GM10266 (cell line): ENCODE measurements around the gene RSRC1.

ENCODE experiments used
- DNase-seq: peaks from one replicate; pipeline ENCODE4 v3.0.0; 2012; ENCODE audit errors: extremely low spot score
- CTCF ChIP-seq: IDR thresholded peaks from 2 replicates; pipeline ENCODE4 v1.5.1; 2012; ENCODE audit warnings: mild to moderate bottlenecking, low read depth; ENCODE audit not compliant: control insufficient read depth, insufficient read depth; ENCODE audit errors: missing control alignments

Gene RSRC1

DNA sequence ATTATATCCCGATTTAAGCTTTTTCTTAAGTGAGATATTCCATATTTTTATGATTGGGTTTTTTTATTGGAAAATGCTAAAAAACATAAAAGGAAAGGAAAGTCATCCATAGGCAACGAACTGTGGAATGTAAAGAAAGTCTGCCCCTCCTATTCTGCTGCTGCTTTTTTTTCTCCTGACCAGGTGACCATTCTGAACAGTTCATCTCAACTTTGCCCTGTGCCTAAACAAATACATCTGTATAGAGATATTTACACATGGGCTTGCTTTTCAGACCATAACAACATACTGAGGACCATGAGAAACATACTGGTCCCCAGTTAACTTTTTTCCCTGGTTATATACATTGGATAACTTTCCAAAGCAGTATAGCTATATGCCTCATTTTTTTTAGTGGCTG is 442.2 kb downstream of the RSRC1 start:
- no peak for DNase-seq
- no peak for TF ChIP-seq CTCF

DNA sequence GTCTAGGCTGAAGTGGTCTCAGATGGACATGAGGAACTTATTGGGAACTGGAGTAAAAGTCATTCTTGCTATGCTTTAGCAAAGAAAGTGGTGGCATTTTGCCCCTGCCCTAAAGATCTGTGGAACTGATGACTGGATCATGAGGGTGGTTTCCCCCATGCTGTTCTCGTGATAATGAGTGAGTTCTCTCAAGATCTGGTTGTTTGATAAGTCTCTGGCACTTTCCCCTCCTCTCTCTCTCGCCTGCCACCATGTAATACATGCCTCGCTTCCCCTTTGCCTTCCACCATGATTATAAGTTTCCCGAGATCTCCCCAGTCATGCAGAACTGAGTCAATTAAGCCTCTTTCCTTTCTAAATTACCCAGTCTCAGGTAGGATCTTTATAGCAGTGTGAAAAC is 449.6 kb downstream of the RSRC1 start:
- DNase-seq, result no peak
- no peak for TF ChIP-seq CTCF

- DNase-seq, result no peak
These were observed 451.1 kb downstream of the RSRC1 start for GRCh38 chr3:158560979-158561378.

GRCh38 chr3:158562674-158563073 is 452.8 kb downstream of the RSRC1 start:
- TF ChIP-seq CTCF, result no peak

More at GRCh38 chr3:158560979-158561378, 451.1 kb downstream of the RSRC1 start:
- no peak for TF ChIP-seq CTCF

DNA sequence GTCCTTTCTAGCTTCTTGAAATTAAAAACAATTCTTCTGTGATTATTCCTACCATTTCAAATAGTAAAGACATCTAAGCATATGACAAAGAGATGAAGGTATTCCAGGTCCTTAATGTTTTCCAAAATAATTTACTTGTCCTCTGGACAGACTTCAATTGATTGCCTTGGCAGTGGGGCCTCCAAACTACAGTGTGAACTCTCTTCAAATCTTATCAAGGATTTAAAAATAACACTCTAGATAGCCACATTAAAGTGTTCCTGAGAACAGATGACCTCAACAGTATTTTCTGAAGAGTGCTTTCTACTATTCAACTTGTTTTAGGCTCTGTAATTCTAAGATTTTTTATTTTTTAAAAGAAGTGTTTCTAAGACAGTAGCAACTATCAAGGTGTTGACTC is 453.2 kb downstream of the RSRC1 start:
- no peak for DNase-seq
- no peak for TF ChIP-seq CTCF

More at GRCh38 chr3:158562674-158563073, 452.8 kb downstream of the RSRC1 start:
- DNase-seq, result no peak

DNA sequence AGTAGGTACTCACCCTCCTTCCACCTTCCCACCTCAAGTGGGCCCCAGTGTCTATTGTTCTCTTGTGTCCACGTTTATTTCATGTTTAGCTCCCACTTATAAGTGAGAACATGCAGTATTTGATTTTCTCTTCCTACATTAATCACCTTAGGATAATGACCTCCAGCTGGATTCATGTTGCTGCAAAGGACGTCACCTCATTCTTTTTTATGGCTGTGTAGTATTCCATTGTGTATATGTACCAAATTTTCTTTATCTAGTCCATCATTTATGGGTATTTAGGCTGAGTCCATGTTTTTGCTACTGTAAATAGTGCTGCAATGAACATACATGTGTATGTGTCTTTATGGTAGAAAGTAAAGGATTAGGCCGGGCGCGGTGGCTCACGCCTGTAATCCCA is 455.2 kb downstream of the RSRC1 start:
- DNase-seq, result no peak
- no peak for TF ChIP-seq CTCF

GRCh38 chr3:158568784-158569183 is 458.9 kb downstream of the RSRC1 start:
- TF ChIP-seq CTCF, result no peak
- DNase-seq, result no peak
